Heart left ventricle (tissue), 16 donors: ENCODE data around the gene SCARB1. TPM values are rescaled to one million over a fixed set of nuclear protein-coding genes. Genes with fewer than 3 reads are reported as not detected.

Source experiments
- ATAC-seq, 4 donors: fragments of 200-7000 bp; cut with Tn5 transposase; one replicate each; pipeline ENCODE4 v1.9.1; 2020 to 2022; ENCODE audit warnings: moderate library complexity in 4 of 4, mild to moderate bottlenecking in 3 of 4, moderate number of reproducible peaks in 1 of 4
- DNase-seq, 5 donors: peaks; one replicate each; pipeline ENCODE4 v3.0.0-alpha.2; 2020
- H3K27ac ChIP-seq, 12 donors: fragments of 200-600 bp; sonication (generic) in 4 of 12; one replicate each; pipeline versions ENCODE4 v1.5.0 to v1.8.0; 2016 to 2022; ENCODE audit warnings: mild to moderate bottlenecking in 2 of 12
- H3K27me3 ChIP-seq, 9 donors: fragments of 200-600 bp; sonication (generic) in 2 of 9; one replicate each; pipeline versions ENCODE4 v1.5.1 to v1.8.0; 2016 to 2022; ENCODE audit warnings: mild to moderate bottlenecking in 3 of 9
- H3K36me3 ChIP-seq, 9 donors: fragments of 200-600 bp; sonication (generic) in 2 of 9; one replicate each; pipeline versions ENCODE4 v1.5.0 to v1.8.0; 2018 to 2022; ENCODE audit warnings: mild to moderate bottlenecking in 2 of 9
- H3K4me1 ChIP-seq, 12 donors: fragments of 200-600 bp; sonication (generic) in 4 of 12; one replicate each; pipeline versions ENCODE4 v1.5.0 to v1.8.0; 2016 to 2022; ENCODE audit warnings: mild to moderate bottlenecking in 3 of 12
- H3K4me3 ChIP-seq, 12 donors: fragments of 200-600 bp; sonication (generic) in 4 of 12; one replicate each; pipeline versions ENCODE4 v1.5.0 to v1.8.0; 2017 to 2022; ENCODE audit warnings: mild to moderate bottlenecking in 9 of 12, moderate library complexity in 4 of 12
- H3K9me3 ChIP-seq, 12 donors: fragments of 200-600 bp; sonication (generic) in 4 of 12; one replicate each; pipeline versions ENCODE4 v1.5.0 to v1.8.0; 2016 to 2022; ENCODE audit warnings: mild to moderate bottlenecking in 1 of 12
- CTCF ChIP-seq, 12 donors: fragments of 200-600 bp; sonication (generic) in 4 of 12; IDR thresholded peaks; one replicate each; pipeline versions ENCODE4 v1.5.0 to v1.8.0; 2018 to 2022; ENCODE audit warnings: antibody characterized with exemption in 12 of 12, mild to moderate bottlenecking in 5 of 12
- POLR2A ChIP-seq, 2 donors: fragments of 450-650 bp; IDR thresholded peaks; one replicate each; pipeline ENCODE4 v1.6.1; 2017; ENCODE audit warnings: antibody characterized with exemption in 2 of 2, mild to moderate bottlenecking in 2 of 2, moderate library complexity in 2 of 2
- WGBS, 4 donors: extraction: QIAGEN DNeasy Blood & Tissue Kit in 2 of 4; methylation state at CpG; one replicate each; pipeline versions ENCODE4 v1.1.5 to v1.1.7; 2013 to 2018; 5-methylcytosine and 5-hydroxymethylcytosine counted together
- intact Hi-C, 10 donors: fragments of 100-400 bp; cut with DNase I; formaldehyde crosslinking; loops; one replicate each; pipeline versions ENCODE4 v1.11.1 to v1.14.2; 2022
- polyA plus RNA-seq, 2 donors: library from polyadenylated mRNA; stranded (reverse); fragments of 200-250 nt; gene quantifications; one replicate each; pipeline ENCODE4 v1.2.3, GENCODE V29; 2013
- total RNA-seq, 9 donors: library from RNA; depleted of rRNA in 2 of 9; stranded (reverse); fragments of >200 nt in 2 of 9; fragmentation: NEBNext Ultra II Directional in 3 of 9; extraction: Animal tissue kit (Norgen Biotek cat#: 25700) in 3 of 9; gene quantifications; one replicate each; pipeline versions ENCODE4 v1.1.0 to v1.2.4, GENCODE V29; 2016 to 2023
- donor health status: ischemic (EF 13 %, LVEDD 7.1; RV severe dilation, severe dysfunction).
- donor health status: healthy with polysubstance abuse.
- donor health status: DM: no; HTN: yes; CAD: no.
- donor health status: DM: no; HTN: no; CAD: no.
- donor health status: ischemic (EF 25% LVEDD 6.9; RV normal size, moderate dysfunction).
- donor health status: ischemic (EF 25% LVEDD 5.7; RV mildly dilated, moderate dysfunction).
- donor health status: healthy.
- donor health status: DM: yes; HTN: yes; CAD: no.
- donor health status: ischemic (EF 35%, LVEDD 5.7; RV mildly dilated, moderate dysfunction).
- donor health status: nonischemic (EF 11% LVEDD 7.7; RV severe dilation, severe dysfunction).
- donor health status: DM: yes; HTN: yes; CAD: no.
- donor health status: PGD.
- donor health status: ischemic (EF 29% LVEDD 5.4; RV normal size, mild dysfunction).
- donor health status: nonischemic (EF 23%, LVEDD 6.1; RV moderate dilation, normal function).

Gene SCARB1
- total and polyA plus RNA-seq, 11 donors, result 6.9 to 21.7 (median 14.0) TPM

GRCh38 chr12:124812356-124812755, 51.3 kb downstream of the SCARB1 start:
- no peaks in the 10 kb centered on the region for H3K9me3 ChIP-seq
- intact Hi-C loops, result no loop called here
- H3K27ac ChIP-seq, result no peak overlapping the region
- TF ChIP-seq POLR2A (IDR thresholded peaks at IDR 0.05) (no peak), CTCF (IDR thresholded peaks at IDR 0.05) (no peak)
- peaks cover 0 to 35% (median 8%) of the 10 kb centered on the region in 9 donors for H3K36me3 ChIP-seq
- no peaks in the 10 kb centered on the region for H3K4me1 ChIP-seq
- H3K4me3 ChIP-seq, result no peak overlapping the region
- ATAC-seq (no peak), DNase-seq (no peak)
- 92 to 98% (median 96%) methylated on average over 5 to 9 of the region's 9 CpGs for WGBS, 4 donors
- H3K27me3 ChIP-seq, result no peaks in the 10 kb centered on the region

DNA sequence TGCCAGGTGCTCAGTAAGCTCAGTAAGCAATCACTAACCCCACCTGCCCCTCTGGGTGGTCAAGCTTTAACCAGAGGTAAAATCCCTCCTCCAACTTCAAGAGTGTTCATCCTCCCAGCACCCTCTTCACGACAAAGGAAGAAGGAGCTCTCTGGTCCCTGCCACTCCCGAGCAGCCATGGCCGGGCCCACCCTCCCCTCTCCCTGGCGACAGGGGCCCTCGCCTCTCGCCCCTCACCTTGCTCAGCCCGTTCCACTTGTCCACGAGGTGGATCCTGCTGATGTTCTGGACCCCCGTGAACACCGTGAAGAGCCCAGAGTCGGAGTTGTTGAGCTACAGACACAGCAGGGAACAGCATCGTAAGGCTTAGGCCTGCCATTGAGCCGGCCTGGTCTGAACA, 52.0 kb downstream of the SCARB1 start:
- intact Hi-C loops, result no loop called here
- 88 to 95% (median 92%) methylated on average over 12 to 13 of the region's 13 CpGs for WGBS, 4 donors
- DNase-seq (no peak), ATAC-seq (no peak)
- Histone ChIP-seq H3K9me3 (no peaks in the 10 kb centered on the region), H3K4me3 (no peak overlapping the region), H3K36me3 (peaks cover 0 to 35% (median 8%) of the 10 kb centered on the region in 9 donors), H3K27ac (no peak overlapping the region), H3K4me1 (no peaks in the 10 kb centered on the region), H3K27me3 (no peaks in the 10 kb centered on the region)
- TF ChIP-seq CTCF (IDR thresholded peaks at IDR 0.05), result no peak
- TF ChIP-seq POLR2A (IDR thresholded peaks at IDR 0.05), result no peak

DNA sequence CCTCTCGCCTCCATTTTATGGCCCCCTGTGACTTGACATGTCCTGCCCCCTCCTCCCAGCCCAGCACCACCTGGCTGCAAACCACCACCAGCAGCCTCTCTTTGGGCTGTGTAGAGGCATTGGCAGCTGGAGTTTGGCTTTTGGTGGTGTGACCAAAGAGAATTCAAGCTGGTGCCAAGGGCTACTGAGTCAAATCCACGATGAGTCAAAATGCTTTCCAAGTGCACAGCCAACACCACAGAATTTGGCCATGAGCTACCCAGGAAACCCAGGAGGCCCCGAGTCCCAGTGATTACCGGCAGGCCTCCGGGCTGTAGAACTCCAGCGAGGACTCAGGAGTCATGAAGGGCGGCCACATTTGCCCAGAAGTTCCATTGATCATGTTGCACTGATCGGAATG, 53.8 kb downstream of the SCARB1 start:
- ATAC-seq, result no peak
- Histone ChIP-seq H3K9me3 (no peaks in the 10 kb centered on the region), H3K36me3 (peaks cover 0 to 34% (median 8%) of the 10 kb centered on the region in 9 donors), H3K27ac (no peak overlapping the region), H3K4me1 (no peaks in the 10 kb centered on the region), H3K27me3 (no peaks in the 10 kb centered on the region), H3K4me3 (no peak overlapping the region)
- TF ChIP-seq CTCF (IDR thresholded peaks at IDR 0.05) (no peak), POLR2A (IDR thresholded peaks at IDR 0.05) (no peak)
- 94 to 98% (median 97%) methylated on average over 7 to 8 of the region's 8 CpGs for WGBS, 4 donors
- no peak for DNase-seq
- intact Hi-C loops, result no loop called here

GRCh38 chr12:124809391-124809790, 54.3 kb downstream of the SCARB1 start:
- Histone ChIP-seq H3K27me3 (no peaks in the 10 kb centered on the region), H3K9me3 (no peaks in the 10 kb centered on the region), H3K4me3 (no peak overlapping the region), H3K4me1 (peaks cover 0 to 3% (median 0%) of the 10 kb centered on the region in 12 donors), H3K27ac (no peak overlapping the region), H3K36me3 (peaks cover 0 to 35% (median 4%) of the 10 kb centered on the region in 9 donors)
- TF ChIP-seq CTCF (IDR thresholded peaks at IDR 0.05) (no peak), POLR2A (IDR thresholded peaks at IDR 0.05) (no peak)
- ATAC-seq (no peak), DNase-seq (no peak)
- intact Hi-C loops, result no loop called here
- 86 to 97% (median 92%) methylated on average over 4 of the region's 4 CpGs for WGBS, 4 donors
